Thoracic aorta (tissue), 2 donors: ENCODE results near the gene C1D. TPM values are rescaled to one million over a fixed set of nuclear protein-coding genes. Genes with fewer than 3 reads are reported as not detected.
"Not testable (repeated sequence)": the region's sequence is repeated elsewhere in the genome, so short reads cannot be mapped to it uniquely, and the experiment has no call there.

ENCODE experiments used
- ATAC-seq: fragments of 150-250 bp; one replicate; pipeline ENCODE4 v1.8.0; 2017; ENCODE audit warnings: low read depth; ENCODE audit not compliant: insufficient number of reproducible peaks, low FRiP score
- DNase-seq: peaks from one replicate; pipeline ENCODE4 v3.0.0-alpha.2; 2020; ENCODE audit warnings: low spot score
- H3K27ac ChIP-seq, 2 donors: fragments of 200-600 bp; sonication (generic); 1 replicate in 1 of 2; 2 replicates in 1 of 2; pipeline ENCODE4 v1.5.1; 2016; ENCODE audit warnings: mild to moderate bottlenecking in 2 of 2, moderate library complexity in 2 of 2
- H3K27me3 ChIP-seq: fragments of 200-600 bp; sonication (generic); replicated peaks from 2 replicates; pipeline ENCODE4 v1.6.0; 2016; ENCODE audit warnings: mild to moderate bottlenecking; ENCODE audit not compliant: insufficient read depth
- H3K36me3 ChIP-seq: fragments of 200-600 bp; sonication (generic); one replicate; pipeline ENCODE4 v1.5.1; 2016
- H3K4me1 ChIP-seq, 2 donors: fragments of 200-600 bp; sonication (generic); 1 replicate in 1 of 2; 2 replicates in 1 of 2; pipeline versions ENCODE4 v1.5.1 to v1.6.0; 2016; ENCODE audit warnings: low read depth in 2 of 2, mild to moderate bottlenecking in 1 of 2; ENCODE audit not compliant: control insufficient read depth in 1 of 2
- H3K4me3 ChIP-seq: fragments of 200-600 bp; sonication (generic); 2 replicates; pipeline ENCODE4 v1.5.1; 2016; ENCODE audit warnings: mild to moderate bottlenecking
- H3K9me3 ChIP-seq: fragments of 200-600 bp; sonication (generic); 2 replicates; pipeline ENCODE4 v1.5.1; 2016
- total RNA-seq, 2 donors: library from RNA; depleted of rRNA; stranded (reverse); fragments of >200 nt; gene quantifications; one replicate each; pipeline versions ENCODE4 v1.1.0 to v1.2.3, GENCODE V29; 2016
- TF ChIP-seq, protein P1 (sequence below): fragments of 200-600 bp; sonication (generic); IDR thresholded peaks from one replicate; pipeline ENCODE4 v1.5.1; 2019; ENCODE audit warnings: antibody characterized with exemption

The C1D gene
- total RNA-seq, 2 donors from 2014 or later: 11.9 to 12.1 TPM

DNA sequence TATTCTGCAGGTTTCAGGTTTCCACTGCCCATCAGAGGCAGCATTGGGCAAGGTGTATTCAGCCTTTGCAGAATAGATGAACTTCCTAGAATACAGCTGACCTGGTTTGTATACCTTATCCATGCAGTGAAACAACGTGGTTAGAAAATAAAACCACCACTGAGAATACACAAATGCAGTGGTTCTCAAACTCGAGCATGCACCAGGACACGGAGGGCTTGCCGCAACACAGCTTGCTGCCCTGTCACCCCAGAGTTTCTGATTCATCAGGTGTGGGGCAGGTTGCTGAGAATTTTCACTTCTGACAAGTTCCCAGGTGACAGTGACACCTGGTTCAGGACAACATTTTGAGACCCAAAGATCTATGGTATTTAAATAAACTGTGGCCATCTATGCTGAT is 23.4 kb upstream of the C1D start:
- no peaks in the 10 kb centered on the region for H3K27me3 ChIP-seq
- H3K9me3 ChIP-seq: no peaks in the 10 kb centered on the region
- no peak overlapping the region for H3K27ac ChIP-seq
- H3K4me1 ChIP-seq: no peaks in the 10 kb centered on the region
- DNase-seq (no peak), ATAC-seq (no peak)
- no peaks in the 10 kb centered on the region for H3K36me3 ChIP-seq
- no peak overlapping the region for H3K4me3 ChIP-seq
- TF ChIP-seq, protein P1, sequence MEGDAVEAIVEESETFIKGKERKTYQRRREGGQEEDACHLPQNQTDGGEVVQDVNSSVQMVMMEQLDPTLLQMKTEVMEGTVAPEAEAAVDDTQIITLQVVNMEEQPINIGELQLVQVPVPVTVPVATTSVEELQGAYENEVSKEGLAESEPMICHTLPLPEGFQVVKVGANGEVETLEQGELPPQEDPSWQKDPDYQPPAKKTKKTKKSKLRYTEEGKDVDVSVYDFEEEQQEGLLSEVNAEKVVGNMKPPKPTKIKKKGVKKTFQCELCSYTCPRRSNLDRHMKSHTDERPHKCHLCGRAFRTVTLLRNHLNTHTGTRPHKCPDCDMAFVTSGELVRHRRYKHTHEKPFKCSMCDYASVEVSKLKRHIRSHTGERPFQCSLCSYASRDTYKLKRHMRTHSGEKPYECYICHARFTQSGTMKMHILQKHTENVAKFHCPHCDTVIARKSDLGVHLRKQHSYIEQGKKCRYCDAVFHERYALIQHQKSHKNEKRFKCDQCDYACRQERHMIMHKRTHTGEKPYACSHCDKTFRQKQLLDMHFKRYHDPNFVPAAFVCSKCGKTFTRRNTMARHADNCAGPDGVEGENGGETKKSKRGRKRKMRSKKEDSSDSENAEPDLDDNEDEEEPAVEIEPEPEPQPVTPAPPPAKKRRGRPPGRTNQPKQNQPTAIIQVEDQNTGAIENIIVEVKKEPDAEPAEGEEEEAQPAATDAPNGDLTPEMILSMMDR: no peak

DNA sequence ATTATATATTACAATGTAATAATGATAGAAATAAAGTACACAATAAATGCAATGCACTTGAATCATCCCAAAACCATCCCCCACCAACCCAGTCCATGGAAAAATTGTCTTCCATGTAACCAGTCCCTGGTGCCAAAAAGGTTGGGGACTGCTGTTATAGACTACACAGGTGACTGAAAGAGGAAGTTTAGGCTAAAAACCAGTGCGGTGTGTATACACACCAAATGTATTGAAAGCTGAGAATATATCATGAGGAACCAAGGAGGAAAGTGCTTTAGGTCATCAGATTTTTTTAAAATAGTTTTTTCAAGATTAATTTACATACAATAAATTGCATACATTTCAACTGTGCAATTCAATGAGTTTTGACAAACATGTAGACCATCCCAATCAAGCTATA is 20.5 kb upstream of the C1D start:
- Histone ChIP-seq H3K9me3 (no peaks in the 10 kb centered on the region), H3K4me1 (no peaks in the 10 kb centered on the region), H3K27ac (no peak overlapping the region), H3K27me3 (no peaks in the 10 kb centered on the region), H3K36me3 (no peaks in the 10 kb centered on the region), H3K4me3 (no peak overlapping the region)
- DNase-seq (no peak), ATAC-seq (no peak)
- TF ChIP-seq, protein P1: no peak

DNA sequence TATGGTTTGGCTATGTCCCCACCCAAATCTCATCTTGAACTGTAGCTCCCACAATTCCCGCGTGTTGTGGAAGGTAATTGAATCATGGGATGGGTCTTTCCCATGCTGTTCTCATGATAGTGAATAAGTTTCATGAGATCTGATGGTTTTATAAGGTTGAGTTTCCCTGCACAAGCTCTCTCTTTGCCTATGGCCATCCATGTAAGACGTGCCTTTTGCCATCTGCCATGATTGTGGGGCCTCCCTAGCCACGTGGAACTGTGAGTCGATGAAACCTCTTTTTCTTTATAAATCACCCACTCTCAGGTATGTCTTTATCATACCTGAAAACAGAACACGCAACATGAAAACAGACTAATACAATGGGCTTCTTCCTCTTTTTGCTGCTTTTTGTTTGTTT is 11.2 kb upstream of the C1D start:
- DNase-seq: no peak
- Histone ChIP-seq H3K4me3 (no peak overlapping the region), H3K27me3 (no peaks in the 10 kb centered on the region), H3K36me3 (no peaks in the 10 kb centered on the region), H3K27ac (no peak overlapping the region), H3K4me1 (no peaks in the 10 kb centered on the region), H3K9me3 (no peaks in the 10 kb centered on the region)
- TF ChIP-seq, protein P1: no peak
- no peak for ATAC-seq

DNA sequence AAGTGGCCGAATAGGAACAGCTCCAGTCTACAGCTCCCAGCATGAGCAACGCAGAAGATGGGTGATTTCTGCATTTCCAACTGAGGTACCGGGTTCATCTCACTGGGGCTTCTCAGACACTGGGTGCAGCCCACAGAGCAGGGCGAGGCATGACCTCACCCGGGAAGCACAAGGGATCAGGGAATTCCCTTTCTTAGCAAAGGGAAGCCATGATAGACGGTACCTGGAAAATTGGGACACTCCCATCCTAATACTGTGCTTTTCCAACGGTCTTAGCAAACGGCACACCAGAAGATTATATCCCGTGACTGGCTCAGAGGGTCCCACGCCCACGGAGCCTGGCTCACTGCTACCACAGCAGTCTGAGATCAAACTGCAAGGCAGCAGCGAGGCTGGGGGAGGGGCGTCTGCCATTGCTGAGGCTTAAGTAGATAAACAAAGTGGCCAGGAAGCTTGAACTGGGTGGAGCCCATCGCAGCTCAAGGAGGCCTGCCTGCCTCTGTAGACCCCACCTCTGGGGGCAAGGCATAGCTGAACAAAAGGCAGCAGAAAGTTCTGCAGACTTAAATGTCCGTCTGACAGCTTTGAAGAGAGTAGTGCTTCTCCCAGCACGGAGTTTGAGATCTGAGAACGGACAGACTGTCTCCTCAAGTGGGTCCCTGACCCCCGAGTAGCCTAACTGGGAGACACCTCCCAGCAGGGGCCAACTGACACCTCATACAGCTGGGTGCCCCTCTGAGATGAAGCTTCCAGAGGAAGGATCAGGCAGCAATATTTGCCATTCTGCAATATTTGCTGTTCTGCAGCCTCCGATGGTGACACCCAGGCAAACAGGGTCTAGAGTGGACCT is 1.2 kb upstream of the C1D start:
- H3K4me3 ChIP-seq: peak overlapping the region; percentile 90
- not testable (repeated sequence) for H3K36me3 ChIP-seq, H3K9me3 ChIP-seq, DNase-seq, ATAC-seq, H3K27ac ChIP-seq, H3K27me3 ChIP-seq
- H3K4me1 ChIP-seq: peaks cover 17 to 32% of the 10 kb centered on the region in 2 donors

DNA sequence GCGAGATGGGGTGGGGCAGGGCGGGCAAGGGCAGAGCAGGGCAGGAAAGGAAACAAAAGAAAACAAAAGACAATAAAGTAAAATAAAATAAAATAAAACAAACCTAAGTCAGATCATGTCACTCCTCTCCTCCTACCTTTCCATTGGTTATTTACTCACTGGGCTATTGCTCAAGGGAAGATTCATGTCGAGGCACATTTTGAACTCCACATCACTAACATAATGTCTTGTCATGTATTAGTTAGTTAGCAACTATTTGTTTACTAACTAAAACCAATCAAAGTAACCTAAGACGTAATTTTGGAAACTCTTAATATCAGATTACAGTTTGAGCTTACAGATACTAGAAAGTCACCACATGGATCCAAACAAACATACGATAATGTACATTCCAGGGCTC is 2.2 kb downstream of the C1D start:
- TF ChIP-seq, protein P1: no peak
- ATAC-seq (no peak), DNase-seq (no peak)
- H3K27ac ChIP-seq: no peak overlapping the region
- peaks cover 17 to 32% of the 10 kb centered on the region in 2 donors for H3K4me1 ChIP-seq
- H3K9me3 ChIP-seq: no peaks in the 10 kb centered on the region
- no peaks in the 10 kb centered on the region for H3K27me3 ChIP-seq
- no peaks in the 10 kb centered on the region for H3K36me3 ChIP-seq
- H3K4me3 ChIP-seq: no peak overlapping the region
